LNCaP clone FGC (cell line): ENCODE results near the gene KRTAP13-2.

ENCODE experiments used
- DNase-seq: peaks from one replicate; pipeline ENCODE4 v3.0.0-alpha.2; 2011; ENCODE audit warnings: low read depth
- H3K4me3 ChIP-seq: 2 replicates; pipeline ENCODE4 v1.5.1; 2011; ENCODE audit warnings: mild to moderate bottlenecking, low read depth, low read length, control low read depth
- CTCF ChIP-seq: IDR thresholded peaks from 2 replicates; pipeline ENCODE4 v1.5.1; 2012; ENCODE audit warnings: mild to moderate bottlenecking; ENCODE audit not compliant: control insufficient read depth, insufficient read depth; ENCODE audit errors: extremely low read depth

Gene KRTAP13-2

GRCh38 chr21:30372139-30372770, at the start of gene KRTAP13-2:
Gene KRTAP13-2 (minus strand): TSS chr21:30372271. CDS start chr21:30372213, 58 bp downstream.
- DNase-seq, result no peak
- no peak within 1 kb of the TSS for H3K4me3 ChIP-seq
- TF ChIP-seq CTCF, result no peak

GRCh38 chr21:30415993-30416392, 43.9 kb upstream of the KRTAP13-2 start:
- DNase-seq, result no peak
- no peak overlapping the region for H3K4me3 ChIP-seq
- no peak for TF ChIP-seq CTCF

GRCh38 chr21:30408782-30409494, 36.9 kb upstream of the KRTAP13-2 start:
- no peak overlapping the region for H3K4me3 ChIP-seq
- peak; percentile 88 for TF ChIP-seq CTCF
- peak; percentile 98 for DNase-seq

- TF ChIP-seq CTCF, result no peak
- H3K4me3 ChIP-seq, result no peak within 1 kb of the TSS
- no peak for DNase-seq
Measured at GRCh38 chr21:30395731-30396130, 23.7 kb upstream of the KRTAP13-2 start, which contains the start of gene KRTAP13-1. Gene KRTAP13-1 (plus strand): TSS chr21:30396031. CDS start chr21:30396087, 56 bp downstream.

- DNase-seq, result no peak
- TF ChIP-seq CTCF, result no peak
- no peak overlapping the region for H3K4me3 ChIP-seq
Measured at GRCh38 chr21:30391492-30392025, 19.5 kb upstream of the KRTAP13-2 start.

GRCh38 chr21:30382201-30382600, 10.1 kb upstream of the KRTAP13-2 start:
- no peak for DNase-seq
- TF ChIP-seq CTCF, result no peak
- H3K4me3 ChIP-seq, result no peak overlapping the region

GRCh38 chr21:30355906-30356305, 16.2 kb downstream of the KRTAP13-2 start:
- no peak overlapping the region for H3K4me3 ChIP-seq
- no peak for DNase-seq
- no peak for TF ChIP-seq CTCF
